Activated naive CD8-positive, alpha-beta T cell treated with anti-CD3 and anti-CD28 coated beads, Interleukin-2, amount 50 U/mL, for 24 hours (primary cell): ENCODE results near the gene DIS3L2.
"Not testable (repeated sequence)": the region's sequence is repeated elsewhere in the genome, so short reads cannot be mapped to it uniquely, and the experiment has no call there.

Experiments used
- ATAC-seq: fragments of 150-1000 bp; cut with Tn5 transposase; one replicate; pipeline ENCODE4 v1.10.0; 2021
- DNase-seq: peaks from one replicate; pipeline ENCODE4 v3.0.0; 2021
- H3K27ac Mint-ChIP-seq: one replicate; pipeline ENCODE4 v1.8.0; 2021; ENCODE audit warnings: mild to moderate bottlenecking, mixed read lengths
- H3K27me3 Mint-ChIP-seq: one replicate; pipeline ENCODE4 v1.8.0; 2021; ENCODE audit warnings: mixed read lengths
- H3K36me3 Mint-ChIP-seq: one replicate; pipeline ENCODE4 v1.8.0; 2021; ENCODE audit warnings: low read depth, mixed read lengths
- H3K4me1 Mint-ChIP-seq: one replicate; pipeline ENCODE4 v1.8.0; 2021; ENCODE audit warnings: mixed read lengths
- H3K4me3 Mint-ChIP-seq: one replicate; pipeline ENCODE4 v1.8.0; 2021; ENCODE audit warnings: mild to moderate bottlenecking, moderate library complexity, mixed read lengths
- H3K9me3 Mint-ChIP-seq: one replicate; pipeline ENCODE4 v1.8.0; 2021; ENCODE audit warnings: mixed read lengths

Gene DIS3L2

GRCh38 chr2:232030229-232030628, 68.7 kb downstream of the DIS3L2 start:
- Mint-ChIP-seq H3K27me3 (no peaks in the 10 kb centered on the region), H3K9me3 (peaks cover 15% of the 10 kb centered on the region), H3K27ac (no peak overlapping the region), H3K4me1 (peaks cover 32% of the 10 kb centered on the region), H3K4me3 (no peak overlapping the region), H3K36me3 (peaks cover 75% of the 10 kb centered on the region)
- ATAC-seq, result no peak
- no peak for DNase-seq

GRCh38 chr2:232035292-232035691, 73.8 kb downstream of the DIS3L2 start:
- H3K4me3 Mint-ChIP-seq, H3K4me1 Mint-ChIP-seq: not testable (repeated sequence)

GRCh38 chr2:232036876-232037275, 75.4 kb downstream of the DIS3L2 start:
- not testable (repeated sequence) for H3K4me3 Mint-ChIP-seq, DNase-seq, H3K4me1 Mint-ChIP-seq, ATAC-seq, H3K27me3 Mint-ChIP-seq, H3K27ac Mint-ChIP-seq
- Mint-ChIP-seq H3K36me3 (peaks cover 59% of the 10 kb centered on the region), H3K9me3 (peaks cover 24% of the 10 kb centered on the region)

More at GRCh38 chr2:232035292-232035691, 73.8 kb downstream of the DIS3L2 start:
- H3K27me3 Mint-ChIP-seq, ATAC-seq, H3K27ac Mint-ChIP-seq, DNase-seq: not testable (repeated sequence)
- Mint-ChIP-seq H3K36me3 (peaks cover 73% of the 10 kb centered on the region), H3K9me3 (peaks cover 24% of the 10 kb centered on the region)

GRCh38 chr2:232038251-232038880, 76.9 kb downstream of the DIS3L2 start:
- Mint-ChIP-seq H3K27me3 (no peaks in the 10 kb centered on the region), H3K4me1 (peaks cover 17% of the 10 kb centered on the region), H3K36me3 (peaks cover 49% of the 10 kb centered on the region), H3K4me3 (no peak overlapping the region), H3K9me3 (peaks cover 24% of the 10 kb centered on the region), H3K27ac (no peak overlapping the region)
- no peak for DNase-seq
- no peak for ATAC-seq

GRCh38 chr2:232038881-232039485, 77.5 kb downstream of the DIS3L2 start:
- Mint-ChIP-seq H3K36me3 (peaks cover 43% of the 10 kb centered on the region), H3K4me1 (peaks cover 17% of the 10 kb centered on the region), H3K27me3 (no peaks in the 10 kb centered on the region), H3K4me3 (no peak overlapping the region), H3K9me3 (peaks cover 22% of the 10 kb centered on the region), H3K27ac (no peak overlapping the region)
- no peak for ATAC-seq
- no peak for DNase-seq

GRCh38 chr2:232042911-232043574, 81.5 kb downstream of the DIS3L2 start:
- peaks cover 15% of the 10 kb centered on the region for H3K4me1 Mint-ChIP-seq
- no peaks in the 10 kb centered on the region for H3K27me3 Mint-ChIP-seq
- H3K9me3 Mint-ChIP-seq, result no peaks in the 10 kb centered on the region
- H3K27ac Mint-ChIP-seq, result no peak overlapping the region
- no peak overlapping the region for H3K4me3 Mint-ChIP-seq
- DNase-seq, result no peak
- ATAC-seq, result peak; percentile 49
- H3K36me3 Mint-ChIP-seq, result peaks cover 15% of the 10 kb centered on the region

- no peaks in the 10 kb centered on the region for H3K27me3 Mint-ChIP-seq
- peaks cover 14% of the 10 kb centered on the region for H3K4me1 Mint-ChIP-seq
- DNase-seq, result no peak
- no peak overlapping the region for H3K4me3 Mint-ChIP-seq
- peak; percentile 71 for ATAC-seq
- no peaks in the 10 kb centered on the region for H3K9me3 Mint-ChIP-seq
- peaks cover 15% of the 10 kb centered on the region for H3K36me3 Mint-ChIP-seq
- H3K27ac Mint-ChIP-seq, result no peak overlapping the region
Measured at GRCh38 chr2:232043966-232044365, 82.5 kb downstream of the DIS3L2 start.

GRCh38 chr2:232049350-232049749, 87.8 kb downstream of the DIS3L2 start:
- no peaks in the 10 kb centered on the region for H3K27me3 Mint-ChIP-seq
- H3K27ac Mint-ChIP-seq, result no peak overlapping the region
- H3K4me3 Mint-ChIP-seq, result no peak overlapping the region
- no peaks in the 10 kb centered on the region for H3K9me3 Mint-ChIP-seq
- no peak for ATAC-seq
- no peaks in the 10 kb centered on the region for H3K4me1 Mint-ChIP-seq
- no peak for DNase-seq
- H3K36me3 Mint-ChIP-seq, result peaks cover 8% of the 10 kb centered on the region

GRCh38 chr2:232052591-232052990, 91.1 kb downstream of the DIS3L2 start:
- Mint-ChIP-seq H3K36me3 (peaks cover 11% of the 10 kb centered on the region), H3K27me3 (no peaks in the 10 kb centered on the region), H3K27ac (no peak overlapping the region), H3K4me3 (no peak overlapping the region), H3K4me1 (peaks cover 7% of the 10 kb centered on the region), H3K9me3 (no peaks in the 10 kb centered on the region)
- DNase-seq (no peak), ATAC-seq (no peak)

GRCh38 chr2:232053777-232054176, 92.3 kb downstream of the DIS3L2 start:
- Mint-ChIP-seq H3K27ac (no peak overlapping the region), H3K9me3 (no peaks in the 10 kb centered on the region), H3K4me1 (peaks cover 18% of the 10 kb centered on the region), H3K36me3 (peaks cover 10% of the 10 kb centered on the region), H3K4me3 (no peak overlapping the region), H3K27me3 (no peaks in the 10 kb centered on the region)
- ATAC-seq (no peak), DNase-seq (no peak)

- Mint-ChIP-seq H3K4me3 (no peak overlapping the region), H3K9me3 (peaks cover 6% of the 10 kb centered on the region), H3K27ac (no peak overlapping the region), H3K36me3 (peaks cover 13% of the 10 kb centered on the region), H3K4me1 (peaks cover 27% of the 10 kb centered on the region), H3K27me3 (no peaks in the 10 kb centered on the region)
- DNase-seq, result no peak
- ATAC-seq, result peak; percentile 83
Measured at GRCh38 chr2:232058063-232058877, 96.8 kb downstream of the DIS3L2 start.

- H3K9me3 Mint-ChIP-seq, result peaks cover 6% of the 10 kb centered on the region
- no peak for DNase-seq
- no peak for ATAC-seq
- peaks cover 13% of the 10 kb centered on the region for H3K36me3 Mint-ChIP-seq
- peaks cover 27% of the 10 kb centered on the region for H3K4me1 Mint-ChIP-seq
- no peaks in the 10 kb centered on the region for H3K27me3 Mint-ChIP-seq
- no peak overlapping the region for H3K27ac Mint-ChIP-seq
- H3K4me3 Mint-ChIP-seq, result no peak overlapping the region
Measured at GRCh38 chr2:232058931-232059330, 97.4 kb downstream of the DIS3L2 start.

GRCh38 chr2:232061265-232061664, 99.8 kb downstream of the DIS3L2 start:
- DNase-seq (no peak), ATAC-seq (no peak)
- Mint-ChIP-seq H3K9me3 (peaks cover 6% of the 10 kb centered on the region), H3K27me3 (no peaks in the 10 kb centered on the region), H3K4me1 (peaks cover 27% of the 10 kb centered on the region), H3K27ac (no peak overlapping the region), H3K36me3 (peaks cover 5% of the 10 kb centered on the region), H3K4me3 (no peak overlapping the region)

GRCh38 chr2:232073026-232073425, 111.5 kb downstream of the DIS3L2 start:
- H3K4me3 Mint-ChIP-seq, result no peak overlapping the region
- H3K27ac Mint-ChIP-seq, result no peak overlapping the region
- no peaks in the 10 kb centered on the region for H3K9me3 Mint-ChIP-seq
- peaks cover 41% of the 10 kb centered on the region for H3K4me1 Mint-ChIP-seq
- H3K36me3 Mint-ChIP-seq, result peaks cover 2% of the 10 kb centered on the region
- no peaks in the 10 kb centered on the region for H3K27me3 Mint-ChIP-seq
- no peak for ATAC-seq
- DNase-seq, result no peak
